Smooth muscle cell of the brain vasculature (primary cell): ENCODE results near the gene CWC27.

Experiments used
- DNase-seq: peaks from one replicate; pipeline ENCODE4 v3.0.0-alpha.2; 2012; ENCODE audit warnings: low read depth, low spot score

Gene CWC27, protein sequence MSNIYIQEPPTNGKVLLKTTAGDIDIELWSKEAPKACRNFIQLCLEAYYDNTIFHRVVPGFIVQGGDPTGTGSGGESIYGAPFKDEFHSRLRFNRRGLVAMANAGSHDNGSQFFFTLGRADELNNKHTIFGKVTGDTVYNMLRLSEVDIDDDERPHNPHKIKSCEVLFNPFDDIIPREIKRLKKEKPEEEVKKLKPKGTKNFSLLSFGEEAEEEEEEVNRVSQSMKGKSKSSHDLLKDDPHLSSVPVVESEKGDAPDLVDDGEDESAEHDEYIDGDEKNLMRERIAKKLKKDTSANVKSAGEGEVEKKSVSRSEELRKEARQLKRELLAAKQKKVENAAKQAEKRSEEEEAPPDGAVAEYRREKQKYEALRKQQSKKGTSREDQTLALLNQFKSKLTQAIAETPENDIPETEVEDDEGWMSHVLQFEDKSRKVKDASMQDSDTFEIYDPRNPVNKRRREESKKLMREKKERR

GRCh38 chr5:64768358-64769312 is at the start of gene CWC27, which contains the start of gene SREK1IP1:
Gene CWC27 (plus strand): TSS chr5:64768930. CDS start chr5:64769147, 217 bp downstream.
Gene SREK1IP1 (minus strand): TSS chr5:64768691. CDS start chr5:64768517, 174 bp downstream.
- DNase-seq = peak; percentile 73

- DNase-seq = no peak
Measured at GRCh38 chr5:64722588-64722987, 46.1 kb upstream of the CWC27 start.

- DNase-seq = no peak
Measured at GRCh38 chr5:64727150-64727549, 41.6 kb upstream of the CWC27 start.

- DNase-seq = no peak
Measured at GRCh38 chr5:64742411-64742810, 26.3 kb upstream of the CWC27 start.

GRCh38 chr5:64742821-64743220 is 25.9 kb upstream of the CWC27 start:
- no peak for DNase-seq

DNA sequence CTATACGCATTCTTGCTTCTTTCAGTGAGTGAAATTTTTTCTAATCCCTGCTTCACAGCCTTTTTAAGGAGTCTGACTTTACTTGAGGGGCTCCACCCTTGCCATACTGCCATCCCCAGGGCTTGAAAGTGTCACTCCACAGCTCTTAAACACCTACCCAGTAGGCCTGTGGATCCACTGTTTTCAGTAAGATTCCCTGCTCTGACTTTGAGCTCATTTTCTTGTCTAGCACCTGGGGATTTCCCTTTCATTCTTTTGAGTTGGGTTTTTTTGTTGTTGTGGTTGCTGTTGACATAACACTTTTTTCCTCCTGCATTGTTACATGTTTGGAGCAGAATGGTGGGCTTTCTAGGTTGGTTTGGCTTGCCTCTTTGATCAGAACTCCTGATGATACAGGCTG is 23.8 kb upstream of the CWC27 start:
- DNase-seq = no peak

GRCh38 chr5:64746446-64746845 is 22.3 kb upstream of the CWC27 start:
- DNase-seq = no peak

DNA sequence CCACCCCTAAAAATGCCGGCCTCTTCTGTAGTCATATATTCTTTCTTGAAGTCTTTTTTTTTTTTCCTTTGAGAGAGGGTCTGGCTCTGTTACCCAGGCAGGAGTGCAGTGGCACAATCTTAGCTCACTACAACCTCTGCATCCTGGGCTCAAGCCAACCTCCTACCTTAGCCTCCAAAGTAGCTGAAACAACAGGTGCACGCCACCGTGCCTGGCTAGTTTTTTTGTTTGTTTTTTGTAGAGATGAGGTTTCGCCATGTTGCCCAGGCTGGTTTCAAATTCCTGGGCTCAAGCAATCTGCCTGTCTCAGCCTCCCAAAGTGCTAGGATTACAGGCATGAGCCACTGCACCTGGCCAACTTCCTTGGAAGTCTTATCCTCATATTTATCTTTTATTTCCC is 19.3 kb upstream of the CWC27 start:
- DNase-seq = no peak

- no peak for DNase-seq
Measured at GRCh38 chr5:64754066-64754465, 14.7 kb upstream of the CWC27 start.

DNA sequence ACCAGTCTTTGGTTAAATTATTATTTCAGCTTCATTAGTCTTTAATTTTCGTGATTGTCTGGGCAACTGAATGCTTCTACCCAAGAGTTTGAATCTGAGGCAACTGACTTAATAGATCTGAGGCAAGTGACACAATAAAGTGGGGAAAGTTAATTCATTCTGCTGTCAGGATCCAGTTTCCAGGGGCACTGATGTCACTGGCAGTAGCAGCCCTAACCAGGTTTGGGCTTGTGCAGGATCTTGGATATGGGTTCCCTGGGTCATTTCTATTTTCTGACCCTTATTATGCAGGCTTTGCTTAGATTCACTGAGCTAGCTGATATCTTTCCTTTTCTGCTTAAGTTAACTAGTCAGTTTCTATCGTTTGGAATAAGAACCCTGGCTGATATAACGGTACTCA is 9.8 kb upstream of the CWC27 start:
- DNase-seq = no peak

GRCh38 chr5:64759960-64760660 is 8.6 kb upstream of the CWC27 start:
- no peak for DNase-seq

GRCh38 chr5:64763948-64764503 is 4.7 kb upstream of the CWC27 start:
- no peak for DNase-seq

GRCh38 chr5:64765804-64766504 is 2.8 kb upstream of the CWC27 start:
- no peak for DNase-seq

DNA sequence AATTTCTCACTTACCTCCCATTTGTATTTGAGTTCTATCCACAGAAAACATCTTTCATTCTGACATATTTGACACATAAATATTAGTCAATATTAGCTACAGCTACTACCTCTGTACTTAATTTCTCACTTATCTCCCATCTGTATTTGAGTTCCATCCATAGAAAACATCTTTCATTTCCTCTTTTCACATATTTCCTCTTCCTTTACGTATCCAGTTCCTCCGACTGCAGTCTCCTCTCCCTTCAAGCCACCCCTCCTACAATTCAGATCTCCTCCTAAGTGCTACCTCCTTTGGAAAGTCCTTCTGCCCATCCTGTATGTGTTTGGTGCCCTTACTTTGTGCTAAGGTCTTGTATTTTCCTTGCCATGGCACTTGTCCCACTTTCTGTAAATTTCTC is 1.8 kb upstream of the CWC27 start:
- DNase-seq = no peak

DNA sequence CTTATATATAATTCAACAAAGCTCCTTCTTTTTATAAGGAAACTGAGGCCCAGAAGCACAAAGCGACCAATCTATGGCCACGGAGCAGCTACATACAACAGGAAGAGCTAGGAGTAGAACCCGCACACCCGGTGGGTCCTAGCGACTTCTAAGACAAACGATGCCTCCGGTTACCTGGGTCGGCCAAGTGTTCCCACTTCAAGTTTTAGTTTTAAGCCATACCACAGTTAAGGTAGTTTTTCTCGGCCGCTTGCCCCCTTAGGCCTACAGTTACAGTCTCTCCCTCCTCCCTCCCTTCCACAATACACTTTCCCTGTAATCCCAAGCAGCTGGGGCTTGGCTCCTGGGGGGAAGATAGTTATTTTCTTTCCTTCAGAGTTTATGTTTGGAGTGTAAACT is 772 bp upstream of the CWC27 start:
- no peak for DNase-seq

- DNase-seq = no peak
Measured at GRCh38 chr5:64769855-64770254, 1.1 kb downstream of the CWC27 start.

GRCh38 chr5:64771736-64772135 is 3.0 kb downstream of the CWC27 start:
- DNase-seq = no peak

GRCh38 chr5:64773533-64773932 is 4.8 kb downstream of the CWC27 start:
- DNase-seq = no peak

DNA sequence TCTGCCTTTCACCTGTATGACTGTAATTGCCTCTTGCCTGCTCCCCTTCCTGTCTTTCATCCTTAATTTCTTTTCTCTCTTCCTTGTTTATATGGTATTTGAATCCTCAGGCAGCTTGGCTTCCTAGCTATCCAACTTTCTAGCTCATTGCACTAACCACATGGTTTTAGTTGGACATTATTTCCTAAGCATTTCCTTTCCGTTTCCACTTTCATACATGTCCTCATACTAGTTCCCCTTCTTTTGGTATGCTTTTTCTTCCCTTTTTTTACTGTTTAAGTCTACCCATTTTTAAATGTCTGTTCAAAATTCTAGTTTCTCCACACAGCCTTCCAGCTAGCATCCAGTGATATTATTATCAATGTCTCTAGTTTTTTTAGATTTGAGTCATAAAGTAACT is 6.6 kb downstream of the CWC27 start:
- no peak for DNase-seq

- peak; percentile 74 for DNase-seq
Measured at GRCh38 chr5:64784451-64785025, 15.8 kb downstream of the CWC27 start.
